ENCODE data around the gene CD177.
"Not testable (repeated sequence)": the region's sequence is repeated elsewhere in the genome, so short reads cannot be mapped to it uniquely, and the experiment has no call there.

The CD177 gene

GRCh38 chr19:43332058-43332922 is 21.2 kb upstream of the CD177 start:
- DNase-seq (ENCODE audit: low read depth), result no peak

- DNase-seq (ENCODE audit: low read depth), result not testable (repeated sequence)
Observed at GRCh38 chr19:43336508-43336907, 17.0 kb upstream of the CD177 start.

GRCh38 chr19:43337737-43338136 is 15.7 kb upstream of the CD177 start:
- no peak for DNase-seq (ENCODE audit: low read depth)

- DNase-seq (ENCODE audit: low read depth), result no peak
Observed at GRCh38 chr19:43338530-43338929, 15.0 kb upstream of the CD177 start.

- not testable (repeated sequence) for DNase-seq (ENCODE audit: low read depth)
Observed at GRCh38 chr19:43339243-43339930, 14.1 kb upstream of the CD177 start.

- DNase-seq (ENCODE audit: low read depth), result not testable (repeated sequence)
Observed at GRCh38 chr19:43340101-43340500, 13.4 kb upstream of the CD177 start.

- DNase-seq (ENCODE audit: low read depth), result not testable (repeated sequence)
Observed at GRCh38 chr19:43341098-43341497, 12.4 kb upstream of the CD177 start.

- DNase-seq (ENCODE audit: low read depth), result not testable (repeated sequence)
Observed at GRCh38 chr19:43342104-43342503, 11.4 kb upstream of the CD177 start.

GRCh38 chr19:43344347-43344925 is 9.1 kb upstream of the CD177 start:
- DNase-seq (ENCODE audit: low read depth), result not testable (repeated sequence)

- not testable (repeated sequence) for DNase-seq (ENCODE audit: low read depth)
Observed at GRCh38 chr19:43349813-43350212, 3.7 kb upstream of the CD177 start.

GRCh38 chr19:43351998-43352746 is 1.3 kb upstream of the CD177 start:
- no peak for DNase-seq (ENCODE audit: low read depth)

GRCh38 chr19:43354305-43354627 is 780 bp downstream of the CD177 start:
- DNase-seq (ENCODE audit: low read depth), result no peak

GRCh38 chr19:43356749-43357148 is 3.3 kb downstream of the CD177 start:
- not testable (repeated sequence) for DNase-seq (ENCODE audit: low read depth)

GRCh38 chr19:43362179-43362578 is 8.7 kb downstream of the CD177 start:
- no peak for DNase-seq (ENCODE audit: low read depth)

GRCh38 chr19:43362745-43363144 is 9.3 kb downstream of the CD177 start:
- no peak for DNase-seq (ENCODE audit: low read depth)

GRCh38 chr19:43365677-43366076 is 12.2 kb downstream of the CD177 start:
- not testable (repeated sequence) for DNase-seq (ENCODE audit: low read depth)

GRCh38 chr19:43367822-43368221 is 14.3 kb downstream of the CD177 start:
- no peak for DNase-seq (ENCODE audit: low read depth)

- not testable (repeated sequence) for DNase-seq (ENCODE audit: low read depth)
Observed at GRCh38 chr19:43368897-43369296, 15.4 kb downstream of the CD177 start.

- no peak for DNase-seq (ENCODE audit: low read depth)
Observed at GRCh38 chr19:43371909-43372308, 18.4 kb downstream of the CD177 start.

GRCh38 chr19:43372462-43372861 is 19.0 kb downstream of the CD177 start:
- DNase-seq (ENCODE audit: low read depth), result no peak

GRCh38 chr19:43377624-43378023 is 24.1 kb downstream of the CD177 start:
- DNase-seq (ENCODE audit: low read depth), result not testable (repeated sequence)

- DNase-seq (ENCODE audit: low read depth), result no peak
Observed at GRCh38 chr19:43380008-43380407, 26.5 kb downstream of the CD177 start.

Measured in stimulated activated CD8-positive, alpha-beta memory T cell treated with anti-CD3 and anti-CD28 coated beads, Interleukin-7, amount 100 ng/mL, for 24 hours (primary cell).